Stimulated activated CD4-positive, alpha-beta T cell treated with anti-CD3 and anti-CD28 coated beads, Interleukin-12 subunit alpha, Interleukin-12 subunit beta, amount 100 ng/mL, for 4 hours (primary cell): Measurements from ENCODE around the gene ACO2.
"Not testable (repeated sequence)": the region's sequence is repeated elsewhere in the genome, so short reads cannot be mapped to it uniquely, and the experiment has no call there.

ENCODE experiments used
- DNase-seq: peaks from one replicate; pipeline ENCODE4 v3.0.0-alpha.2; 2020

The ACO2 gene

DNA sequence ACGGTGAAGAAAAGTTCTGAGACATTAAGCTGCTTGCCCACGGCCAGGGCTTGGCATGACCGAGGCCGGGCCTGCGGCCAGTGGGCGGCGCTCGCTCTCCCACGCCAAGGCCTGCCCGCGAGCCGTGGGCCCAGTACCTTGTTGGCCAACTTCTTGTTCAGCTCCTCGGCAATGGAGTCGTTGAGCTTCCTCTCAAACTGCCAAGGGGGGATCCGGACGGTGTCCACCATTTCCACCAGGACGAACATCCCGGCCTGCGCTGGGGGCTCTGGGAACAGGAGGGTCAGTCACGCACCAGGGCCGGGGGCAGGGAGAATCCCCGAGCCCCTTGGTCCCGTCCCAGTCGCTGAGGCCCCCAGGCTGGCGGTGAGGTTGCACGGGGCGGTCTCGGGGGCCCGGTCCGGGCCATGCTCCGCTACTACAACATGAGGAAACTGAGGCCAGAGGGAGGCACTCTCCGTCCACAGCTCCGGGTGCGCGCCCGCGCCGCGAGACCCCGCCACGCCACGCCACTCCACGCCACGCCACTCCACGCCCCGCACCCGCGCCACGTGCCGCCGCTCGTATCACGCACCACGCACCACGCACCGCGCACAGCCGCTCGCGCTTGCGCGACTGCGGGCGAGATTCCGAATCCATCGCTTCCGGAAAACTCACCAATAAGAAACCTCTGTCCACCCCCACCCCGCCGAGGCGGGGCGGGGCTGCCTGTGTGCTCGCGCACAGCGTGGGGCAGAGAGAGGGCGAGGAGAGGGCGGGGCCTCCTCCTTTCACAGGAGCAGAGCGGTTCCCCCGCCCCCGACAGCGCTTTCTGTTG lies 75.1 kb downstream of the ACO2 start, which contains the start of gene POLR3H:
POLR3H (minus strand) TSS at position 617 of the 817 bp plus-strand sequence; CDS start at position 248, 369 bp downstream.
- peak; percentile 97 for DNase-seq

DNA sequence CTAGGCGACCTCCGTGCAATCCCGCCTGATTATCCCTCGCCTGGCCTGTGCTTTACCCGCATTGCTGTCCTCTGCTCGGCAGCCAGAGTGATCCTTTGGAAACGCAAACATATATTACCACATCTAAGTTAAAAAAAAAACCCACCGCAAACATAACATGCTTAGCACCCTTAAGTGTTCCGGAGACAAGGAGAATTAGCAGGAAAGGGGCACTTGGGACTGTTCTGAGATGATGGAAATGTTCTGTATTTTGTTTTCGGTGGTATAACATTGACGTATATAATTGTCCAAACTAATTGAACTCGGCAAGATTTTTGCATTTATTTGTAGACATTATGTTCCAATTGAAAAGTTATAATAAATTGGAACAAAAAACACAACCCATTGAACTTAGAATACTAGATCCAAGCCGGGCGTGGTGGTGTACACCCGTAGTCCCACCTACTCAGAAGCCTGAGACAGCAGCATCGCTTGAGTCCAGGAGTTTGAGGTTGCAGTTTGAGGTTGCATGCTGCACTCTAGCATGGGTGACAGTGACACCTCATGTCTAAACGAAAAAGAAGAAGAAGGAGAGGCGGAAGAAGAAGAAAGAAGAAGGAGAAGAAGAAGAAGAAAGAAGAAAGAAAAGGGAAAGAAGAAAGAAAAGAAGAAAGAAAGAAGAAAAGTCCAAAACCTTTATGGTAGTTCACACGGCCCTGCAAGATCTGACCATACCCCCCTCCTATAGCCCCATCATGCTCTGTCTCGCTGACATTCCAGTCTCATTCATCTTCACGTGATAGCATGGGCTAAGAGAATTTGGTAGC lies 76.0 kb downstream of the ACO2 start:
- no peak for DNase-seq

DNA sequence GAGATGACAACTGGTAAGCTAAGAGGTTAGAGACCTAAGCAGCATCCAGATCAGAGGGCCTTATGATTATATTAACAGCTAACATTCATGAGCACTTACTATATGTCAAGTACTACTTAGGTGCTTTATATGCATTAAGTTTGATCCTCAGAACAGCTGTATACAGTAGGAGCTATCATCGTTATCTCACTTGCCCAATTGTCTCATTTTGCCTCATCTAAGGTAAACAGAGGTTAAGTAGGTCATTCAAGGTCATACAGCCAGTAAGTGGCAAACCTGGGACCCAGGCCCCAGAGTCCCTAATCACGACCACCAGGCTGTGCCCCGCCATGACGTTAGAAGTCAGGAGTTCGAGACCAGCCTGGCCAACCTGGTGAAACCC lies 79.9 kb downstream of the ACO2 start:
- DNase-seq, result no peak

DNA sequence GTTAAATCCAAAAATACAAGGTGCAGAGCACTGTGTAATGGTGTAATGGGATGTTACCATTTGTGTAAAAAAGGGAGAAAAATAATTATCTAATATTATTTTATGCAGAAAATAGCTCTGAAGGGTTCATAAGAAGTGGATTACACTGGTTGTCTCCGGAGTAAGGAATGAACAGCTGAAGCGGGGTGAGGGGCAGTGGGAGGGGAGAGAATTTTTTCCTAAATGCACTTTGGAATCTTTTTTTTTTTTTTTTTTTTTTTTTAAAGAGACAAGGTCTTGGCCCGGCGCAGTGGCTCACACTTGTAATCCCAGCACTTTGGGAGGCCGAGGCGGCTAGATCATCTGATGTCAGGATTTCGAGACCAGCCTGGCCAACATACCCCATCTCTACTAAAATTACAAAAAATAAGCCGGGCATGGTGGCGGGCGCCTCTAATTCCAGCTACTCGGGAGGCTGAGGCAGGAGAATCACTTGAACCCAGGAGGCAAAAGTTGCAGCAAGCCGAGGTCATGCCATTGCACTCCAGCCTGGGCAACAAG lies 82.1 kb downstream of the ACO2 start:
- DNase-seq, result no peak

DNA sequence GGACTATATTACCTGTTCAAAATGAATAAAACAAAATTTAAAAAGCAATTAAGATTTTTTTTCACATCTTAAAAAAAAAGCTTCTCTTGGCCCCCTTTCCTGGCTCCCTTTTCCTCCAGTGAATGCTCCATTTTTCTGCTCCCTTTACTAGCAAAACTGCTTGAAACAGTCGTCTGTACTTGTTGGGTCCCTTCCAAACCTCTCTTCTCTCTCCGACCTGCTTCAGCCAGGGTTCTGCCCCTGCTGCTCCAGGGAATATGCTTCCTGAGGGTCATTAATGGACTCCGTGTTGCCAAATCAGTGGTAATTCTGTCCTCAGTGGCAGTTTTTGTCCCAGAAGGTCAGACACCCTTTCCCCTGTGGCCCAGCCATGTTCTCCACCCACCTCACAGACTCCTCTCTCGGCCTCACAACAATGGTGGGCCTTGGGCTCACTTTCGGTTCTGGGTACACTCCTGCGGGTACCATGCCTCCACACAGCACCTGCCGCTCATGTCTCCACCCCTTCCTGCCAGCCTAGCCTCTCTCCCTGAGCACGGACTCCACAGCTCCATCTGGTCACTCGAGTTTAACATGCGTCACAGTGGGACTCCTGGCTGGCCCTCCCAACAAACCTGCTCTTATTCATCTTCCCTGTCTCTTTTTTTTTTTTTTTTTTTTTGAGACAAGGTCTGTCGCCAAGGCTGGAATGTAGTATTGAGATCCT lies 83.1 kb downstream of the ACO2 start:
- DNase-seq, result no peak

DNA sequence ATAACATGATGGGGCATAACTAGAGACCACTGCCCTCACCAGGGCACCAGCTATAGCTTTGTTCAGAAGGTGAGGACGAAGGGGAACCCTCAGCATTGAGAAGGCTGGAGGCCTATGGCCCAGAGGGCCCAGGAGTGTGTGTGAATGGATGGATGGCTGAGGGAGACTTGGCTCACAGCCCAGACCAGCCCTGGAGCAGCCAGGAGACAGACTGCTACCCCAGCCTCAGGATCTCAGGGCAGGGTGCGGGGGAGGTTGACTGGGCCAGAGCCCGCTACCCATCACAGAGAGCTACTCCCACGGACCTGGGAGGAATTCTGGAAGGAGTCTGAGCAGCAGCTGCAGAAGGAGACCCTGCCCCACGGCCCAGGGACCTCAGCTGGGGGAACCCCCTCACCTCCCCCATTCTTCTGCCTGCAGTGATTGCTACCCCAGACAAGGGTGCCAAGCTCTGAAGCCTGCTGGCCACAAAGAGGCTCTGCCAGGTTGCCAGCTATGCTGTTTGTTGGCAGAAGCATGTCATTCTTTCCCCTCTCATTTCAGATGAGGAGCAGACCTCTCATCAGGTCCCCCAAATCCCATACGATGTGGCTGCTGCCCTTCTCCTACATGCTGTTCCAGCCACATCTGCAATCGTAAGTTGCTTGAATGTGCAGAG lies 86.5 kb downstream of the ACO2 start:
- DNase-seq, result no peak

DNA sequence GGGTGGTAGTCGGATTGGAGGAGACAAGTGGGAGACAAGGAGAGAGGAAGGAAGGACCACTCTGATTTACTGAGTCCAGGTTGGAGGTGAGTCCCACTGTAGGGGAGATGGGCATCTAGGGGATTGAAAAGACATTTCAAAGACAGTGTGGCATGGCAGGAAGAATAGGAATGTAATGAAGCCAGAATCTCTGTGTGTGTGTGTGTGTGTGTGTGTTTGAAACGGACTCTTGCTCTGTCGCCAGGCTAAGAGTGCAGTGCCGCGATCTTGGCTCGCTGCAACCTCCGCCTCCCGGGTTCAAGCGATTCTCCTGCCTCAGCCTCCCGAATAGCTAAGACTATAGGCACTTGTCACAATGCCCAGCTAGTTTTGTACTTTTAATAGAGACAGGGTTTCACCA lies 87.6 kb downstream of the ACO2 start:
- DNase-seq, result no peak

DNA sequence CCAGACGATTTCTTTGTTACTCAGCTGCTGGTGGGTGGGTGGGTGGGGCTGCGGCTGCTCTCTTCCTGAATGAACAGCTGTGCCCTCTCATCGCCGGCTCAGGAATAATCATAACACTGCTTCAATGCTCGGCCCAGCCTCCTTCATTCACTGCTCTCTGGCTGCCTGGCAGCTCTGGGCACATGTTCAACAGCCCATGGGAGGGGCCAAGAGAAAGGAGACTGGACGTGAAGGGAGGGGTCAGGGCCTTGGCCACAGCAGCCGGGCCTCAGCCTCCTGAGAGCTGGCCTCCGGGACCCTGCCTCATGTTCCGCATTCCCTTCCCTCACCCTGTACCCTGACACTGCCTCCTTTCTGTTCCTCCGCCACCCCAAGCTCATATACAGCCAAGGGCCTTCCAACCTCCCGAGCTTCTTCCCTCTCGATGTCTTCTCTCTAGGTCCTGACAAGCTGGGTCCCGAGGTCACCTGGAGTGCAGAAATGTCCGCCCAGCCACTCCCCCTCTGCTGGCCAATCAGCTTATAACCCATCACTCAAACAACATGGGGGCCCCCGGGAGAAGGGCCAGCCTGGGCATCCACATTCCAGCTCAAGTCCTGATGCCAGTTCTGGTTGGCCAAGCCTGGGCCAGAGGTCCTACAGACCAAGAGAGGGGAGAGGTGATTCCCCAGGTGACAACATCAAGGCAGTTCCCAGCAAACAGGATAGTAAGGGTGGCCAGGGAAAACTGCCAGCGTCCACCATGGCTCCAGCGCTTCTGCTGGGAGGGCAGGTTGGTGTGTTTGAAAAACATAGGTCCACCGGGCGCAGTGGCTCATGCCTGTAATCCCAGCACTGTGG lies 88.7 kb downstream of the ACO2 start:
- DNase-seq, result no peak

DNA sequence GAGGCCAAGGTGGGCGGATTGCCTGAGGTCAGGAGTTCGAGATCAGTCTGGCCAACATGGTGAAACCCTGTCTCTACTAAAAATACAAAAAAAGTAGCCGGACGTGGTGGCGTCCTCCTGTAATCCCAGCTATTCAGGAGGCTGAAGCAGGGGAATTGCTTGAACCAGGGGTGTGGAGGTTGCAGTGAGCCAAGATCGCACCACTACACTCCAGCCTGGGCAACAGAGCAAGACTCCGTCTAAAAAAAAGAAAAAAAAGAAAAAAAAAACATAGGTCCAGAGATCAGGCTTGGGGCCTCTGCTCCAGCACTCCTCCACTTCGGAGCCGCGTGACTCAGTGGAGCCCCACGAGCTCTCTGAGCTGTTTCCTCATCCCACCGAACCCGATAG lies 89.3 kb downstream of the ACO2 start:
- not testable (repeated sequence) for DNase-seq

DNA sequence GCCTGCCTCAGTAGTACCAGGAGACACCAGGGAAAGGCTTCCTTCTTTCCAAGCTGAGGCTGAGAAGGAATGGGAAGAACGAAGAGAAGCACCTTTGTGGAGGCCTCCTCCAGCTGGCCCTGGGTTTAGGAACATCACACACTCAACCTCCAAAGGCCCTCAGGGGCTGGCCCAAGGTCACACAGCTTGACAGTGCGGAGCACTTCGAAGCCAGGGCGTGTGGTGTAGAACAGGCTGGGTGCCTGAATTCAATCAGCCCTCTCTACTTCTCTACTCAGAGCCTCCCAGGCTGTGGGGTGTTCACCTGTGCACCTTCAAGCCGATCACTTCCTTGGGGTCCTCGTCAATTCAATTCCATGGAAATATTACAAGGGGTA lies 91.2 kb downstream of the ACO2 start:
- no peak for DNase-seq

DNA sequence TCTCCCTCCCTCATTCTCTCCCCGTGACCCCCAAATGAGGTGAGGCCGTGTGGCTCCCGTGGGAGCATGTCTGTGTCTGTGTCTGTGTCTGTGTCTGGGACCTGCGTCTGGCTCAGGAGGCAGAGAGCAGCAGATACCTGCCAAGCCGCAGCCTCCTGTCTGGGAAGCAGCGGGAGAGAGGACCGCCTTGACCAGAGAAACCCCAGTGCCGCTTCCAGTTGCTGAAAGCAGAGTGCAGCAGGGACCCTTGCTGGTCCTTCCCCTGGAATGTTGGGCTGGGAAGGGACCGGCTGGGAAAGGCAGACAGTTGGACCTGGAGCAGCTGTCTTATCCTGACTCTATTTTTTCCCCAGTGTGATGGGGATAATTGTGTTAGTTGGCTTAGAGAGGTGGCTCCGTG lies 92.4 kb downstream of the ACO2 start:
- no peak for DNase-seq

DNA sequence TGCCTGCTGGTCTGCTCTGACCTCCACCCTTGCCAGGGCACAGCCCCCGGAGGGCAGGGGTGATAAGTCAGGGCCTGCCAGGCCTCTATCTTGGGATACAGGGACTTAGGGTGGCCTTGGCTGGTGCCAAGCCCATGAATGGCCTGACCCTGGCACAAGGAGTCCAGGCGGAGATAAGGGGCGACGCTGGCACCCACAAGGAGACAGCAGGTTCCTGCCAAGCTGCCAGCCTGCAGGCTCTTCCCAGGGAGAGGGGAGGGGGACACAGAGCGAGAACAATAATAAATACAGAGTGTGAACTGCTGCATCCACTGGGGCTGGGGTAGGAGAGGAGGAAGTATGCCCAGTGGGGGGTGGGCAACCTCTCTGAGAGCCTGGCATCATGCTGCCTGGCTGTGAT lies 92.9 kb downstream of the ACO2 start:
- no peak for DNase-seq

DNA sequence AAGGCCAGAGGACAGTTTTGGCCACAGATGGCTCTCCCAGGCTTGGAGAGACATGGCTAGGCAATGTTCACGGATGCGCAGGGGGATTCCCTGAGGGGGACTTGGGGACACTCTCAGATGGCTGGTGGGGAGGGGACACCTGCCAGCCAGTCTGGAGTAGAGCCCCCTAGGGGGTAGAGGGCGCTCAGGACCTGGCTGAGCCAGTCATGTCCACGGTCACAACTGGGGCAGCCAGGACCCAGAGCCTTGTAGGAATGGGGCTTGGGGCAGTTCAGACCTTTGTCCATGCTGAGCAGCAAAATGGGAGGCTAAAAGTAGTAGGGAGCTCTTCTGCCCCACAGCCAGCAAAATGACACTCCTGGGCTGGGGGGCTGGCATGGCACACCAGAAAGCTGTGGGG lies 93.5 kb downstream of the ACO2 start:
- DNase-seq, result no peak

DNA sequence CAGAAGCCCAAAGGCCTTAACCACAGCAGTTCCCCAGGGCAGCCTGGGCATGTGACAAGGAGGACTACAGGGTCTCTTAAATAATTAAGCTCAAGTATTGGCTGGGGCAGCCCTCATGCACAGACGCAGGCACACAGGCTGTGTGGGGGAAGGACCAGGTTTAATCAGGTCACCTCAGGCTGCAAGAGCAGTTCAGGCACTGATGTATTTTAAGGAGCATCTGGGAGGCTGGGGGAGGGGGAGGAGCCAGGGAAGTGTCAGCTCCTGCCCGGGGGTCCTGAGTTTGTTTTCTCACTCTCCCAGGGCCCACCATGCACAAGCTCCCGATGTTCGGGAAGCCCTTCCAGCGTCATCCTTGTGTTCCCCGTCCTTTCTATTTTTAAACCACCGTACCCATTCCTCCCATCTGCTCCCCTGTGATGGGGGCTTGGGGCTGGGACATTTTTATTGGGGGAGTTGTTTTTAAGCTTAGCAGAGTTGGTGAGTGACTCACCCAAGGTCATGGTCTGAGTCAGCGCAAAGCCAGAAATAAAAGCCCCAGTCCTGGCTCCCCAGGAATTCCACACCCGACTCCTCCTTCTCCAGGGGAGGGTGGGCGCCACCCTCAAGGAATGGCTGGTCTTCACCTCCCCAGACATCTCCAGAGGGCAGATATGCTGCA lies 94.3 kb downstream of the ACO2 start:
- DNase-seq, result no peak

DNA sequence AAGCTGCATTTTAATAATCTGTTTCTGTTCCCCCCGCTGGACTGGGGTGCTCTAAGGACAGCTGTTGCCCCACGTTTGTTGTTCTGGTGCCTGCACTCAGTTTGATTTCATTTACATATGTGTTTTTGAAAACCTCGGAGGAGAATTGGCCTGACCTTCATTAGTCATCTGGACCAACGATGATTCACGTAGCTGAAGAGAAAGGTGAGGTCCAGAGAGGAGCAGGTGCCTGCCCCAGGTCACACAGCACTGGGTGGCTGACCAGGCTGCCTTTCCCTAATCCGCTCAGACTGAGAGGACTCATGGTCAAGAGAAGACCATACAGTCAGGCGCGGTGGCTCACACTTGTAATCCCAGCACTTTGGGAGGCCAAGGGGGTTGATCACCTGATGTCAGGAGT lies 95.6 kb downstream of the ACO2 start:
- DNase-seq, result no peak

DNA sequence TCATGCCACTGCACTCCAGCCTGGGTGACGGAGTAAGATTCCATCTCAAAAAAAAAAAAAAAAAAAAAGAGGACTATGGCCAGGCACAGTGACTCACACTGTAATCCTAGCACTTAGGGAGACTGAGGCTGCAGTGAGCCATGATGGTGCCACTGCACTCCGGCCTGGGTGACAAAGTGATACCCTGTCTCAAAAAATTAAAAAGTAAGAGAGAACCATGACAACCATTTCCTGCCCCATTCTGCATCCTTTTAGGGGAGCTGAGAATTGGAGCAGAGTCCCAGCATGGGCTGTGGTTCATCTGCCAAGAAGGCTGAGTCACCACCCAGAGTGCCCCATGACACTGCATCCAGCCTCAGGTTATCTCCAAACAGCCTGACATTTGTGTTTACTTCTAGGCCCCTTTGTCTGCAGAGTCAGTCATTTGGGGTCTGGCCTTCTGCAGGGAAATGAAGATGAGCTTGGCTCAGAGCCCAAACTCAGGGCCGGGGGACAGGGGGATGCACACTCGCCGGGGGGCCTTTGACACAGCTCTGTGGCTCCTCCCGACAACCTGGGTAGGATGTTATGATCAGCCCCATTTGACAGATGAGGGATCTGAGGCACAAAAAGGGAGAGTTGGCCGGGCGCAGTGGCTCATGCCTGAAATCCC lies 96.6 kb downstream of the ACO2 start:
- DNase-seq, result no peak

DNA sequence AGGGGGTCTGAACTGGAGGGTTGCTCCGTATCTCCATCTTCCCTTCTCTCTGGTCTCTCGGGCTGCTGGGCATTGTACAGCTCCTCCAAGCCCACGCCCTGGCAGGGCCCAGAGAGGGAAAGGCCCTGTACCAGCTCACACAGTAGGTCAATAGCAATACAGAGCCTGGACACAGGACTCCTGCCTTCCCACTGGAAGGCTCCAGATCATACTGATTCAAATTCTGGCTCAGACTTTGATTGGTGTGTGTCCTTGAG lies 98.5 kb downstream of the ACO2 start:
- no peak for DNase-seq

DNA sequence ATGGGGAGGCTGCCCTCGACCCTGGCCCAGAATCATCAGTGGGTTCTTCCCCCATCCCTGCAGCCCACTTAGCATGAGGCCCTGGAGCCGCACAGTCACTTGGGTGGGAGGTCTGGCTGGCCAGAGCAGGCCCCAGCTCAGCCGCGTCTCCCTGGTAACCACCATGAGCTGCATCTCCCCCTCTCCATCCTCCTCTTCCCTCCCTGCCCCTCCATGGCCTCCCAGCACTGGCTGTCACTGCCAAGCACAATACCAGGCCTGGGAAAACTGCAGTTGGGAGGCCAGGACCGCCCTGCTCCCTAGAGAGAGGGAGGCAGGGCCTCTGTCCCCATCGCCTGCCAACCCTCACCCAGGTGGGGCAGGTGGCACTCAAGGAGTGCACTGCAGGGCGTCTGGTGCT lies 99.9 kb downstream of the ACO2 start:
- no peak for DNase-seq

DNA sequence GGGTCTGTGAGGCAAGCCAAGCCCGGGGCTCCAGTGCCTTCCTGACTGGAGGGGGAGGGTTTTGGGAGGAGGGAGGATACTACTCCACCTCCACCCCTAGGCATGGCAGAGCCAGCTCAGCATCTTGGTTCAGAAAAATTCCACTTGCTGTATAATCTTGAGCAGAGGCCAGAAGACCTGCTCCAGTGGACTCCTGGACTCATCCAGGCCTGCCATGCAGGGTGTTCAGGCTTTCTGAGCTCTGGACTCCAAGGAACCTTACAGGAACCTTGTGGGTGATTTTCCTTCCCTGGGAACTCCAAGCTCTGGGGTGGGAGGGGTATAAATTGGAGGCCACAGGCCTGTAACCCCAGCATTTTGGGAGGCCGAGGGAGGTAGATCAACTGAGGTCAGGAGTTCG lies 101.3 kb downstream of the ACO2 start:
- DNase-seq, result no peak

DNA sequence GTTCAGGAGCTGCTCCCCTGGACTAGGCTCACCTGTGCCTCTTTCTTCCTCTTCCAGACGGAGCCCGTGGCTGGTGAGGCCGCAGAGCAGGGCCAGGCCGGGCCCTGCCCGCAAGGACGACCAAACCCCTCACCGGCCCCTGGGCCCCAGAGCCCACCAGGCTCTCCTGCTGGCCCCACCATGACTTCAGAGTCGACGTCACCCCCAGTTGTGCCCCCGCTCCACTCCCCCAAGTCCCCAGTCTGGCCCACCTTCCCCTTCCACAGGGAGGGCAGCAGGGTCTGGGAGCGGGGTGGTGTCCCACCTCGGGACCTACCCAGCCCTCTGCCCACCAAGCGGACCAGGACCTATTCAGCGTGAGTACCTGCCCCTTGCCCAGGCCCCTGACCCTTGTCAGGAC lies 102.9 kb downstream of the ACO2 start:
- DNase-seq, result no peak

DNA sequence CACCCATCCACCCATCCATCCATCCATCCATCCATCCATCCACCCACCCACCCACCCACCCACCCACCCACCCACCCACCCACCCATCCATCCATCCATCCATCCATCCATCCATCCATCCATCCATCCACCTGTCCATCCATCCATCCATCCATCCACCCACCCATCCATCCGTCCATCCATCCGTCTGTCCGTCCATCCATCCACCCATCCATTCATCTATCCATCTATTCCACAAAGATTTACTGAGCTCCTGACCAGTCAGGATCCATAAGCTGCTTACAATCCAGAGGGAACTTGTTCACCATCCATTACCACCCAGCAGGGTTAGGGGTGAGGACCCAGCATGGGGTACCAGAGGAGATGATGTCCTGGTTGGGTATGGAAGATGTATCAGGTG lies 103.4 kb downstream of the ACO2 start:
- not testable (repeated sequence) for DNase-seq
